ENCODE results near the gene CNTNAP2. TPM values are rescaled to one million over a fixed set of nuclear protein-coding genes. Genes with fewer than 3 reads are reported as not detected.

The CNTNAP2 gene
- total RNA-seq, 1 experiment from 2014 or later = 64.5 TPM

DNA sequence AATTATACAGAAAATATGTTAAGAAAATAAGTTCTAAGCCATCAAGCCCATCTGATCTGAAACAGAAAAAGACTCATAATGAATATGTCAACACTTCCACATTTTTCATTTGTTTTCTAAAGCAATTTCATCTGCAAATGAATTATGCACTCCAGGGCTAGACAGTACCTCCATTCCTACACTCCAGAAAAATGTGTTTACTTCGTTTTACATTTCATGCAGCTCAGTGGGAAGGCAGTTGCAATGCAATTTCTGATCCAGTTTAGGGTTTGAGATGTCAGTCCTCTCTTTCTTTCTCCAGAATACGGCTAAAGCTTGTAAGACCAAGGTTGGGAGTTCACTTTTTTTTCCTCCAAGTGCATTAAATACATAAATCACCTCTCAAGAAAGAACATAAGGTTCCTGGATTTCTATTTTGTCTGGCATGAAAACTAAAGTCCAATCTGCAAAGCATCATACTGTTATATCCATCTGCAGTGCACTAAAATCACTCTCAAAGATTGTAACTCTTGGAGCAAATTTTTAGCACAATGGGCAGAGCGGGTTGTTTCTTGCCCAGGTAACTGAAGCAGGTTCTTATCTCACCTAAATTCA lies 2125.2 kb downstream of the CNTNAP2 start:
- Histone ChIP-seq H3K9ac (ENCODE audit: extremely low read depth, insufficient read length, low read length) (no peak overlapping the region), H3K27me3 (ENCODE audit: insufficient read depth, low read length) (no peaks in the 10 kb centered on the region), H2AK5ac (ENCODE audit: insufficient read length, low read length) (no peak overlapping the region), H3K4me2 (ENCODE audit: insufficient read depth, insufficient read length, low read length) (no peak overlapping the region), H3K79me2 (ENCODE audit: insufficient read depth, low read length) (no peaks in the 10 kb centered on the region), H3K23me2 (ENCODE audit: insufficient read length, low read depth, low read length, poor library complexity, severe bottlenecking) (no peaks in the 10 kb centered on the region), H4K20me1 (ENCODE audit: control insufficient read depth, insufficient read depth, insufficient read length) (no peaks in the 10 kb centered on the region), H3K79me1 (ENCODE audit: insufficient read depth, low read depth, low read length, poor library complexity, severe bottlenecking) (no peaks in the 10 kb centered on the region), H3K56ac (ENCODE audit: insufficient read length, low read depth, low read length) (no peak overlapping the region), H3K9me3 (ENCODE audit: control insufficient read depth, low read depth, low read length) (no peaks in the 10 kb centered on the region), H3K18ac (ENCODE audit: insufficient read length, low read depth, low read length) (no peak overlapping the region), H2BK20ac (ENCODE audit: low read depth, low read length, poor library complexity, severe bottlenecking) (no peak overlapping the region), H3K4ac (ENCODE audit: low read depth, low read length) (no peak overlapping the region), H3K23ac (ENCODE audit: insufficient read length, low read depth, low read length) (no peak overlapping the region), H3T11ph (ENCODE audit: low read length) (no peak overlapping the region), H3K27ac (ENCODE audit: insufficient read length, low read depth, low read length) (no peak overlapping the region), H4K8ac (replicated peaks; ENCODE audit: insufficient read length, low read depth, low read length) (no peak overlapping the region), H3K4me1 (ENCODE audit: insufficient read depth, low read length) (no peaks in the 10 kb centered on the region), H4K5ac (ENCODE audit: insufficient read length, low read depth, low read length) (no peak overlapping the region), H2AFZ (ENCODE audit: low read length) (no peak overlapping the region), H2BK5ac (ENCODE audit: insufficient read length, low read length) (no peak overlapping the region), H2BK12ac (ENCODE audit: insufficient read length, low read depth, low read length) (no peak overlapping the region), H2BK15ac (ENCODE audit: low read depth, low read length) (no peak overlapping the region), H3K14ac (ENCODE audit: insufficient read depth, low read length) (no peak overlapping the region), H2BK120ac (ENCODE audit: low read depth, low read length, poor library complexity, severe bottlenecking) (no peak overlapping the region), H4K91ac (ENCODE audit: insufficient read length, low read depth, low read length) (no peak overlapping the region)
- no peak for DNase-seq
- TF ChIP-seq, protein P1, sequence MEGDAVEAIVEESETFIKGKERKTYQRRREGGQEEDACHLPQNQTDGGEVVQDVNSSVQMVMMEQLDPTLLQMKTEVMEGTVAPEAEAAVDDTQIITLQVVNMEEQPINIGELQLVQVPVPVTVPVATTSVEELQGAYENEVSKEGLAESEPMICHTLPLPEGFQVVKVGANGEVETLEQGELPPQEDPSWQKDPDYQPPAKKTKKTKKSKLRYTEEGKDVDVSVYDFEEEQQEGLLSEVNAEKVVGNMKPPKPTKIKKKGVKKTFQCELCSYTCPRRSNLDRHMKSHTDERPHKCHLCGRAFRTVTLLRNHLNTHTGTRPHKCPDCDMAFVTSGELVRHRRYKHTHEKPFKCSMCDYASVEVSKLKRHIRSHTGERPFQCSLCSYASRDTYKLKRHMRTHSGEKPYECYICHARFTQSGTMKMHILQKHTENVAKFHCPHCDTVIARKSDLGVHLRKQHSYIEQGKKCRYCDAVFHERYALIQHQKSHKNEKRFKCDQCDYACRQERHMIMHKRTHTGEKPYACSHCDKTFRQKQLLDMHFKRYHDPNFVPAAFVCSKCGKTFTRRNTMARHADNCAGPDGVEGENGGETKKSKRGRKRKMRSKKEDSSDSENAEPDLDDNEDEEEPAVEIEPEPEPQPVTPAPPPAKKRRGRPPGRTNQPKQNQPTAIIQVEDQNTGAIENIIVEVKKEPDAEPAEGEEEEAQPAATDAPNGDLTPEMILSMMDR (conservative IDR thresholded peaks at IDR 0.05) = no peak
- no CpG with 5 or more reads among the region's 3 CpGs for WGBS (ENCODE audit: extremely low coverage, insufficient read length, low lambda C conversion rate)
- Mint-ChIP-seq H3K36me3 (ENCODE audit: insufficient read depth in 1 of 3, low read depth in 3 of 3) (no peaks in the 10 kb centered on the region; a peak in 1 of 7 replicates), H3K27me3 (ENCODE audit: low read depth) (peaks cover 18% of the 10 kb centered on the region), H3K4me1 (peaks cover 9 to 10% of the 10 kb centered on the region in 2 experiments; a peak in 3 of 4 replicates), H3K4me3 (no peak overlapping the region), H3K9me3 (0 out of 5 replicates have a peak, but pooled peaks cover 0 to 3% of the 10 kb centered on the region in 2 experiments), H3K27ac (no peak overlapping the region)
